ENCODE measurements around the gene RALGPS1. TPM values are rescaled to one million over a fixed set of nuclear protein-coding genes. Genes with fewer than 3 reads are reported as not detected.

Gene RALGPS1
- total and polyA plus RNA-seq, 2 of the 8 experiments (the other 6 are each of a cell fraction or from before 2014, with no cell fraction given) = 20.0 to 23.5 TPM

DNA sequence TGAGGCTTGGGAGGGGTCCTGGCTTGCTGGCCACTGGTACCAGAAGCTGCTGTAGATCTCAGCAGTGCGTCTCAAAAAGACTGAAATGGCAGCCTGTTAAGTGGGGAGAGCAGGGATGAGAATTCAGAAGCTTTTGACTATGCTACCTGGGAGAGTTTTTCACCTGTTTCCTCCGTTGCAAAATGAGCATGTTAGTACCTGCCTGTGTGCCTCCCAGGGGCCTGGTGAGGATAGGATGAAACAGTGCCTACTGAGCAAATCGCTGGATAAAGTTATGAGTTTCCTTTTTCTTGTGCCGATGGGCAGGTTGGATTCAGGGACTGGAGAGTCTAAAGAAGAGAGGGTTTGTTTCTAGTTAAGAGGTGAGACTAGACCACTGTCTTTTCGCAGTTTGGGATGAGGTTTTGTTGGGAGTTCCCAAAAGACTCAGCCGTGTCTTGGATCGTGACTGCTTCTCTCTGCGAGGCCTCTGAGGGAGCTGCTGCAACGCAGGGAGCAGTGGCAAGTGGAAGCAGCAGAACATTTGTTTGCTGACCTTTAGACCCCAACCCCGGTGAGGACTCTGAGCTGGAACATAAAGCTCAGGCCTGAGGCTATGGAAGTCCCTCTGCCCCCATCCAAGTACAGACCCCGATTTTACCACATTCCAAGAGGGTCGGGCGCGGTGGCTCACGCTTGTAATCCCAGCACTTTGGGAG lies 1.4 kb downstream of the RALGPS1 start:
- Histone ChIP-seq H2BK120ac (replicated peaks; ENCODE audit: low read depth, low read length) (no peak overlapping the region), H3K9me3 (ENCODE audit: insufficient read depth in 2 of 2, low read depth in 1 of 2, low read length in 1 of 2) (no peaks in the 10 kb centered on the region), H2BK20ac (ENCODE audit: low read length) (no peak overlapping the region; the same call in 1 of the 2 replicates), H3K79me1 (ENCODE audit: low read depth, low read length) (0 out of 2 replicates have a peak, but pooled peaks cover 7% of the 10 kb centered on the region), H4K20me1 (replicated peaks in 1 of 2; ENCODE audit: control insufficient read depth in 1 of 2, insufficient read depth in 2 of 2, low read length in 2 of 2) (peaks cover 2 to 4% of the 10 kb centered on the region in 2 experiments), H3K56ac (replicated peaks; ENCODE audit: insufficient read length, low read depth, low read length) (no peak overlapping the region), H2BK12ac (ENCODE audit: low read depth, low read length) (no peak overlapping the region), H3K23ac (ENCODE audit: insufficient read length) (no peak overlapping the region), H3K4me2 (ENCODE audit: insufficient read depth in 1 of 2, low read depth in 2 of 2, low read length in 2 of 2) (peak overlapping the region; percentile 83 to 88), H3K14ac (ENCODE audit: insufficient read length) (no peak overlapping the region), H3K9ac (replicated peaks in 1 of 4; ENCODE audit: extremely low read depth in 1 of 4, low read depth in 3 of 4, low read length in 3 of 4) (no peak overlapping the region; a peak in 2 of 7 replicates), H2AK5ac (ENCODE audit: low read depth, low read length) (no peak overlapping the region), H3K4me3 (ENCODE audit: extremely low read depth in 1 of 4, insufficient read depth in 2 of 4, low read depth in 3 of 4, low read length in 4 of 4) (peak overlapping the region; percentile 61 to 85 (median 69)), H4K8ac (ENCODE audit: extremely low read depth, insufficient read depth, low read length) (no peak overlapping the region), H3K27me3 (replicated peaks in 1 of 4; ENCODE audit: control insufficient read depth in 3 of 4, extremely low read depth in 1 of 4, insufficient read depth in 3 of 4, low read length in 3 of 4) (peaks cover 0 to 11% (median 2%) of the 10 kb centered on the region in 4 experiments; a peak in 3 of 7 replicates), H2BK5ac (ENCODE audit: low read depth, low read length) (no peak overlapping the region), H4K91ac (replicated peaks; ENCODE audit: insufficient read length, low read length) (no peak overlapping the region), H4K5ac (ENCODE audit: insufficient read length, low read depth, low read length) (no peak overlapping the region), H3K23me2 (ENCODE audit: low read depth, low read length) (peaks cover 2% of the 10 kb centered on the region; the same call in 1 of the 2 replicates), H3K36me3 (ENCODE audit: control insufficient read depth in 2 of 4, insufficient read depth in 4 of 4, low read length in 3 of 4) (no peaks in the 10 kb centered on the region), H3K27ac (ENCODE audit: low read depth, low read length) (no peak overlapping the region), H3K4me1 (replicated peaks in 1 of 4; ENCODE audit: control insufficient read depth in 3 of 4, insufficient read depth in 4 of 4, low read length in 3 of 4) (peaks cover 6 to 19% (median 12%) of the 10 kb centered on the region in 4 experiments), H2BK15ac (ENCODE audit: low read length) (no peak overlapping the region; the same call in 1 of the 2 replicates), H3K79me2 (ENCODE audit: control insufficient read depth in 1 of 2, insufficient read depth in 2 of 2, low read length in 2 of 2) (peaks cover 0 to 16% of the 10 kb centered on the region in 2 experiments; a peak in 2 of 4 replicates), H2AFZ (ENCODE audit: low read length) (no peak overlapping the region), H3K18ac (ENCODE audit: extremely low read depth, low read length) (no peak overlapping the region), H3K4ac (replicated peaks; ENCODE audit: insufficient read length, low read depth, low read length) (no peak overlapping the region)
- DNase-seq (ENCODE audit: low read depth in 1 of 2, low spot score in 2 of 2) (no peak), FAIRE-seq (no peak)
- POLR2A ChIA-PET (ENCODE audit: partially characterized antibody) = interaction anchor here (1.1 to 1.3 kb wide), 2 partner anchors 11 to 17 kb away, joined by 3 to 5 read pairs; no protein-coding TSS in a partner anchor
- CTCF ChIA-PET (ENCODE audit: partially characterized antibody) = interaction anchor here (0.9 to 2.9 kb wide), 10 partner anchors 10 to 300 kb away, joined by 3 to 15 read pairs (median 4); no protein-coding TSS in a partner anchor
- 73% methylated on average over 15 of the region's 15 CpGs; no CpG with 5 or more reads in 1 of the 2 experiments for WGBS, 2 experiments (ENCODE audit: extremely low coverage in 1 of 2, insufficient coverage in 1 of 2, insufficient read length in 1 of 2, insufficient replicate concordance in 2 of 2, low coverage in 1 of 2, low lambda C conversion rate in 2 of 2, missing lambda C conversion rate in 1 of 2)
- TF ChIP-seq BCL11A (IDR thresholded peaks at IDR 0.05; ENCODE audit: low read depth in 2 of 2, low read length in 2 of 2) (no peak), KDM4A (IDR thresholded peaks at IDR 0.05; ENCODE audit: low read depth, low read length, severe bottlenecking) (no peak), EP300 (IDR thresholded peaks at IDR 0.05; ENCODE audit: borderline replicate concordance in 1 of 2, low read depth in 2 of 2, low read length in 2 of 2) (no peak), KDM5A (IDR thresholded peaks at IDR 0.05; ENCODE audit: low read length) (no peak), BRCA1 (IDR thresholded peaks at IDR 0.05; ENCODE audit: low read depth, low read length) (no peak), TBP (IDR thresholded peaks at IDR 0.05; ENCODE audit: low read depth, low read length) (no peak), SAP30 (IDR thresholded peaks at IDR 0.05; ENCODE audit: insufficient read depth, insufficient replicate concordance, low read length) (no peak), YY1 (IDR thresholded peaks at IDR 0.05; ENCODE audit: low read depth, low read length) (no peak), RBBP5 (IDR thresholded peaks at IDR 0.05; ENCODE audit: borderline replicate concordance, low read depth, low read length) (no peak)
- TF ChIP-seq, protein P1, sequence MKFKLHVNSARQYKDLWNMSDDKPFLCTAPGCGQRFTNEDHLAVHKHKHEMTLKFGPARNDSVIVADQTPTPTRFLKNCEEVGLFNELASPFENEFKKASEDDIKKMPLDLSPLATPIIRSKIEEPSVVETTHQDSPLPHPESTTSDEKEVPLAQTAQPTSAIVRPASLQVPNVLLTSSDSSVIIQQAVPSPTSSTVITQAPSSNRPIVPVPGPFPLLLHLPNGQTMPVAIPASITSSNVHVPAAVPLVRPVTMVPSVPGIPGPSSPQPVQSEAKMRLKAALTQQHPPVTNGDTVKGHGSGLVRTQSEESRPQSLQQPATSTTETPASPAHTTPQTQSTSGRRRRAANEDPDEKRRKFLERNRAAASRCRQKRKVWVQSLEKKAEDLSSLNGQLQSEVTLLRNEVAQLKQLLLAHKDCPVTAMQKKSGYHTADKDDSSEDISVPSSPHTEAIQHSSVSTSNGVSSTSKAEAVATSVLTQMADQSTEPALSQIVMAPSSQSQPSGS (IDR thresholded peaks at IDR 0.05; ENCODE audit: low read length) = no peak

All from H1 (cell line).